HL-60 (cell line): ENCODE results near the gene PNISR.

Experiments used
- GABPA ChIP-seq: IDR thresholded peaks from 2 replicates; pipeline ENCODE4 v1.6.1; 2012; ENCODE audit warnings: low read depth
- TF ChIP-seq, protein P1 (sequence below): IDR thresholded peaks from one replicate; pipeline ENCODE4 v1.5.1; 2011; ENCODE audit warnings: low read length, control low read depth, inconsistent platforms; ENCODE audit not compliant: insufficient read depth
- TF ChIP-seq, protein P2 (sequence below): IDR thresholded peaks from 2 replicates; pipeline ENCODE4 v1.6.1; 2012; ENCODE audit warnings: low read depth; ENCODE audit not compliant: insufficient replicate concordance

DNA sequence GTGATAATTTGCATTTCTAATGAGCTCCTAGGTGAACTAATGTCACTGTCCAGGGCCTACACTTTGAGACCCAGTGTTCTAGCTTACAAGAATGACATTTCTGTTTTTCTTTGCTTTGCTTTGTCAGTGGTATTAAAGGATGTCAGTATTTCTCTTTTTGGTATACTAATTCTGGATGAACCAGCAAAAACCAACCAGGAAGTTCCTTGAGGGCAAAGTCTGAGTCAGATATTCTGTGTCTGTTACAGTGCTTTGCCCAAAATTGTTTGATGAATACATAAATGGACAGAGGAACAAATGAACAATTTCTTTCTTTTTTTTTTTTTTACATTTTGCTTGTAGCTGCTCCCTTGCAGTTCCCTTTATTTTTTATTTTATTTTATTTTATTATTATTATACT lies 46.5 kb downstream of the PNISR start:
- TF ChIP-seq GABPA: no peak
- TF ChIP-seq, protein P1, sequence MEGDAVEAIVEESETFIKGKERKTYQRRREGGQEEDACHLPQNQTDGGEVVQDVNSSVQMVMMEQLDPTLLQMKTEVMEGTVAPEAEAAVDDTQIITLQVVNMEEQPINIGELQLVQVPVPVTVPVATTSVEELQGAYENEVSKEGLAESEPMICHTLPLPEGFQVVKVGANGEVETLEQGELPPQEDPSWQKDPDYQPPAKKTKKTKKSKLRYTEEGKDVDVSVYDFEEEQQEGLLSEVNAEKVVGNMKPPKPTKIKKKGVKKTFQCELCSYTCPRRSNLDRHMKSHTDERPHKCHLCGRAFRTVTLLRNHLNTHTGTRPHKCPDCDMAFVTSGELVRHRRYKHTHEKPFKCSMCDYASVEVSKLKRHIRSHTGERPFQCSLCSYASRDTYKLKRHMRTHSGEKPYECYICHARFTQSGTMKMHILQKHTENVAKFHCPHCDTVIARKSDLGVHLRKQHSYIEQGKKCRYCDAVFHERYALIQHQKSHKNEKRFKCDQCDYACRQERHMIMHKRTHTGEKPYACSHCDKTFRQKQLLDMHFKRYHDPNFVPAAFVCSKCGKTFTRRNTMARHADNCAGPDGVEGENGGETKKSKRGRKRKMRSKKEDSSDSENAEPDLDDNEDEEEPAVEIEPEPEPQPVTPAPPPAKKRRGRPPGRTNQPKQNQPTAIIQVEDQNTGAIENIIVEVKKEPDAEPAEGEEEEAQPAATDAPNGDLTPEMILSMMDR: no peak
- TF ChIP-seq, protein P2, sequence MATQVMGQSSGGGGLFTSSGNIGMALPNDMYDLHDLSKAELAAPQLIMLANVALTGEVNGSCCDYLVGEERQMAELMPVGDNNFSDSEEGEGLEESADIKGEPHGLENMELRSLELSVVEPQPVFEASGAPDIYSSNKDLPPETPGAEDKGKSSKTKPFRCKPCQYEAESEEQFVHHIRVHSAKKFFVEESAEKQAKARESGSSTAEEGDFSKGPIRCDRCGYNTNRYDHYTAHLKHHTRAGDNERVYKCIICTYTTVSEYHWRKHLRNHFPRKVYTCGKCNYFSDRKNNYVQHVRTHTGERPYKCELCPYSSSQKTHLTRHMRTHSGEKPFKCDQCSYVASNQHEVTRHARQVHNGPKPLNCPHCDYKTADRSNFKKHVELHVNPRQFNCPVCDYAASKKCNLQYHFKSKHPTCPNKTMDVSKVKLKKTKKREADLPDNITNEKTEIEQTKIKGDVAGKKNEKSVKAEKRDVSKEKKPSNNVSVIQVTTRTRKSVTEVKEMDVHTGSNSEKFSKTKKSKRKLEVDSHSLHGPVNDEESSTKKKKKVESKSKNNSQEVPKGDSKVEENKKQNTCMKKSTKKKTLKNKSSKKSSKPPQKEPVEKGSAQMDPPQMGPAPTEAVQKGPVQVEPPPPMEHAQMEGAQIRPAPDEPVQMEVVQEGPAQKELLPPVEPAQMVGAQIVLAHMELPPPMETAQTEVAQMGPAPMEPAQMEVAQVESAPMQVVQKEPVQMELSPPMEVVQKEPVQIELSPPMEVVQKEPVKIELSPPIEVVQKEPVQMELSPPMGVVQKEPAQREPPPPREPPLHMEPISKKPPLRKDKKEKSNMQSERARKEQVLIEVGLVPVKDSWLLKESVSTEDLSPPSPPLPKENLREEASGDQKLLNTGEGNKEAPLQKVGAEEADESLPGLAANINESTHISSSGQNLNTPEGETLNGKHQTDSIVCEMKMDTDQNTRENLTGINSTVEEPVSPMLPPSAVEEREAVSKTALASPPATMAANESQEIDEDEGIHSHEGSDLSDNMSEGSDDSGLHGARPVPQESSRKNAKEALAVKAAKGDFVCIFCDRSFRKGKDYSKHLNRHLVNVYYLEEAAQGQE: no peak
